Stimulated activated effector memory CD8-positive, alpha-beta T cell treated with anti-CD3 and anti-CD28 coated beads, Interleukin-12 subunit alpha, Interleukin-12 subunit beta, amount 100 ng/mL, for 72 hours (primary cell): Measurements from ENCODE around the gene LBR.
"Not testable (repeated sequence)": the region's sequence is repeated elsewhere in the genome, so short reads cannot be mapped to it uniquely, and the experiment has no call there.

Source experiments
- ATAC-seq: fragments of 150-1000 bp; cut with Tn5 transposase; 2 replicates; pipeline ENCODE4 v1.10.0; 2021
- DNase-seq, 2 donors: peaks; one replicate each; pipeline ENCODE4 v3.0.0; 2021 to 2022; ENCODE audit warnings: low spot score in 2 of 2
- H3K27ac Mint-ChIP-seq: one replicate; pipeline ENCODE4 v1.8.0; 2022; ENCODE audit warnings: mild to moderate bottlenecking, mixed read lengths
- H3K36me3 Mint-ChIP-seq: one replicate; pipeline ENCODE4 v1.8.0; 2022; ENCODE audit warnings: mild to moderate bottlenecking, mixed read lengths
- H3K4me1 Mint-ChIP-seq: one replicate; pipeline ENCODE4 v1.8.0; 2022; ENCODE audit warnings: mixed read lengths
- H3K4me3 Mint-ChIP-seq: one replicate; pipeline ENCODE4 v1.8.0; 2022; ENCODE audit warnings: mild to moderate bottlenecking, mixed read lengths
- H3K9me3 Mint-ChIP-seq: one replicate; pipeline ENCODE4 v1.8.0; 2022; ENCODE audit warnings: mixed read lengths

LBR gene

DNA sequence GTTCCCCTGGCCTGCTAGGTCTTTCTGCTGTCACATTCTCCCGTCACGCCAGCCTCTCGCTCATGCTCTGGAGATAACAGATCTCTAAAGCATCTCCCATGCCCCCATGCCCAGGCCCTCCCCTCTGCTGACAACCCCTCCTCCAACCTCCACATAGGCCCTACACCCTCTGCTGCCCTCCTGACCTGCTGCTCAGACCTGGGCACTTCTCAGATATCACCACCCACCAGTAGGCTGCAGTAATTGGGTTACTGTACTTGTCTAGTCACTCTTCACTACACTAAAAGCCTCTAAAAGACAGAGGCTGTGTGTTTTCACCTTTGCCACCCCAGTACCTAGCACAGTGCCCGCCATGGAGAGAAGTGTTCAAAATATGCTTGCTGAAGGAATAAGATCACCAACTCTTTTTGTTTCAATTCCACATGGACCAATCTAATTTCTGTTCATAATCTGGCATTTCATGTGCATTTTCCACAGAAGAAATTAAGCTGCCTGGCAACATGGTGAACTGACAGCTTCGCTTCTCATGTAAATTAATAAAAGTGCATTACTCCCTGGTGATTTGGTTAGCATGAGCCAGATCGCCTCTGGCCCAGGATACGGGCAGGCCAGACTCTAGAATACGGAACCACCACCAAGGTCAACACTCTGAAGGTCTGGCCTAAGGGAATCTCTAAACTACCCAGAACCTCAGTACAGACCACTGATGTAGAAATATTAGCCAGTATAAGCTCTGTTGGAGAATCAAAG lies 20.7 kb downstream of the LBR start:
- H3K4me3 Mint-ChIP-seq: no peak overlapping the region
- DNase-seq (no peak), ATAC-seq (no peak)
- H3K27ac Mint-ChIP-seq: peak overlapping the region; percentile 15
- H3K36me3 Mint-ChIP-seq: peaks cover 99% of the 10 kb centered on the region
- peaks cover 8% of the 10 kb centered on the region for H3K4me1 Mint-ChIP-seq
- H3K9me3 Mint-ChIP-seq: no peaks in the 10 kb centered on the region

DNA sequence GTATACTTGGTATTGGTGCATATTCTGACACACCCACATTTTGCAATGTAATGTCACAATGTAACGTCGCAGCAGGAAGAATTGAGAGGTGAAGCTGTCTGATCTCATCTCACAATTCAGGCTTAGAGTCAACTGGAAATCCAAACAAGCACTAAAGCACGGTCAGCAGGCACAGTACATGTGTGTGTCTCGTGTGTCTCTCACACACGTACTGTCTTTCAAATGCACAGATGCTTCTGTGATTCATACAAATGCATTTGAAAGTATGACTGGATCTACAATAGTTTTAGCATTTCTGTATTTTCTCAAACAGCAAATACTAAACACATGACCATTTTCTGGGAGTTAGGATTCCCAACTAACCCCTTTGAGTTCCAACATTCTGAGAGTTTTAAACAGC lies 26.9 kb downstream of the LBR start:
- no peak overlapping the region for H3K27ac Mint-ChIP-seq
- H3K36me3 Mint-ChIP-seq: peaks cover 89% of the 10 kb centered on the region
- no peak for DNase-seq
- H3K4me1 Mint-ChIP-seq: peaks cover under 1% of the 10 kb centered on the region
- no peak overlapping the region for H3K4me3 Mint-ChIP-seq
- no peaks in the 10 kb centered on the region for H3K9me3 Mint-ChIP-seq
- ATAC-seq: no peak

DNA sequence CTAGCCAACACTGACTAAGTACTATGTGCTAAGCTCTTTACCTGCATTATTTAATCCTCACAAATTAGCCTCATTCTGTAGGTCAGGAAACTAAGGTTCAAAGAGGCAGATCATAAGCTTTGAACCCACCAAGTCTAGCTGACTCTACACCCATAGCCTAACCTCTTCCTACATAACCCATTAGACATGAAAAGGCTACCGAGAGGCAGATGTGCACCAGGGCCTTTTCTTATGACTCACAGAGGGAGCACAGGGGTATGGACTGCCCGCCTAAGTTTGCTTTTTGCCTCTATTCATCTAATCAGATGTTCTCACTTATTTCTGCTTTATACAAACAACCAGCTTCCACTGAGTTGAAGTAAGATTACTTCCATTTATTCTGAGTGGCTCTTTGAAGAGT lies 31.5 kb downstream of the LBR start:
- Mint-ChIP-seq H3K4me3 (no peak overlapping the region), H3K9me3 (no peaks in the 10 kb centered on the region), H3K4me1 (peaks cover 6% of the 10 kb centered on the region), H3K27ac (peak overlapping the region; percentile 24), H3K36me3 (peaks cover 54% of the 10 kb centered on the region)
- DNase-seq (no peak), ATAC-seq (no peak)

DNA sequence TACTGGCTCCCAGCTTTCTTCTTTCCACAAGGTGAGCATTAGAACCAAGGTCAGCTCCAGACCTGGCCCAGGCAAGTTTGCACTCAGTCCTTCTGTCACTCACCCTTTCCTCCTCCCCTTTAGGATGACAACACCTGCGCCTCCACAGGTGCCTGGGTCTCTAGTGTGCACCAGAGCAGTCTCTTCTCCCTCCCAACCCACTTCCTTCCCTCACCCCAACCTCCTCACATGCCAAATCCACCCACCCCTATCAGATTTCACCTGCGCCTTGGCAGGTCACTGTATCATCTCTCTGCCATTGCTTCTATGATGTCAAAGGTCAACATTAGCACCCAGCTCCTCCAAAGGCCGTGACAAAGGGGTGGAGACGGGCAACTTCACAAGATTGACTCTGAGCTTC lies 38.0 kb downstream of the LBR start:
- DNase-seq: no peak
- Mint-ChIP-seq H3K4me3 (no peak overlapping the region), H3K4me1 (peaks cover 5% of the 10 kb centered on the region), H3K9me3 (no peaks in the 10 kb centered on the region), H3K36me3 (no peaks in the 10 kb centered on the region), H3K27ac (peak overlapping the region; percentile 5)
- ATAC-seq: no peak

DNA sequence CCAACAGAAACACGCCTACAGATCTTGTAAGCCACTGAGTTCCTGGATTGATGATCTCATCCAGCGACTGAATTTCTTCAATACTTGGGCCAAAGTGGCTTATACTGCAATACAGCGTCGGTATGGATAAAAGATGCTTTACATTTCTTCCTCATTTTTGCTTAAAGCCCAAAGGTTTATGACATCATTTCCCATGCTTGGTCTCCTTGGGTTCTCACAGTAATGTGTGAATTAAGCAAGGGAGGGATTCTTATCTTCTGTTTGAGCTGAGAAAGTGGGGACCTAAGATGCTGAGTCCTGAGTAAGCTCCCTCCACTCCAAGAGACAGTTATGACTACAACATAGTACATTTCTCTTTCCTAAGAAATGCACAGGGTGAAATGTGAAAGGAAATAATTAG lies 39.5 kb downstream of the LBR start:
- Mint-ChIP-seq H3K4me3 (no peak overlapping the region), H3K36me3 (no peaks in the 10 kb centered on the region), H3K9me3 (no peaks in the 10 kb centered on the region), H3K27ac (no peak overlapping the region), H3K4me1 (peaks cover 5% of the 10 kb centered on the region)
- no peak for ATAC-seq
- DNase-seq: no peak

DNA sequence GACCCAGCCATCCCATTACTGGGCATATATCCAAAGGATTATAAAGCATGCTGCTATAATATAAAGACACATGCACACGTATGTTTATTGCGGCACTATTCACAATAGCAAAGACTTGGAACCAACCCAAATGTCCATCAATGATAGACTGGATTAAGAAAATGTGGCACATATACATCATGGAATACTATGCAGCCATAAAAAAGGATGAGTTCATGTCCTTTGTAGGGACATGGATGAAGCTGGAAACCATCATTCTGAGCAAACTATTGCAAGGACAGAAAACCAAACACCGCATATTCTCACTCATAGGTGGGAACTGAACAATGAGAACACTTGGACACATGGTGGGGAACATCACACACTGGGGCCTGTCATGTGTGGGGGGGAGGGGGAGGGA lies 41.0 kb downstream of the LBR start:
- H3K36me3 Mint-ChIP-seq, H3K4me3 Mint-ChIP-seq, H3K4me1 Mint-ChIP-seq, H3K27ac Mint-ChIP-seq, DNase-seq, ATAC-seq, H3K9me3 Mint-ChIP-seq: not testable (repeated sequence)

DNA sequence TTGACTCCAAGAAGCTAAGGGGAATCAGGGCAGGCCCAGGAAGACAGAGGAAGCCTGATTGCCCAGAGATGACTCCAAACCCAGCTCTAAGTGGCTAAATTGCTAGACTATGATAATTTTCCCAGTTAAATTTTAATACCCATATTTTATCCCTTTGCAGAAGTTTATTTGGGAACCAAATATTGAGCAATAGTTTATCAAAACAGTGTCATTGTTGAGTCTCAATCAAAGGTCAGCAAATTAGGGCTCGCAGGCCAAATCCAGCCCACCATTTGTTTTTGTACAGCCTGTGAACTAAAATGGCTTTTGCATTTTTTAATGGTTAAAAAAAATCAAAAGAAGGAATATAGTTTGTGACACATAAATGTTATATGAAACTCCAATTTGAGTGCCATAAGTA lies 47.1 kb downstream of the LBR start:
- Mint-ChIP-seq H3K4me3 (no peak overlapping the region), H3K36me3 (no peaks in the 10 kb centered on the region), H3K27ac (no peak overlapping the region), H3K4me1 (no peaks in the 10 kb centered on the region), H3K9me3 (no peaks in the 10 kb centered on the region)
- DNase-seq: no peak
- no peak for ATAC-seq

DNA sequence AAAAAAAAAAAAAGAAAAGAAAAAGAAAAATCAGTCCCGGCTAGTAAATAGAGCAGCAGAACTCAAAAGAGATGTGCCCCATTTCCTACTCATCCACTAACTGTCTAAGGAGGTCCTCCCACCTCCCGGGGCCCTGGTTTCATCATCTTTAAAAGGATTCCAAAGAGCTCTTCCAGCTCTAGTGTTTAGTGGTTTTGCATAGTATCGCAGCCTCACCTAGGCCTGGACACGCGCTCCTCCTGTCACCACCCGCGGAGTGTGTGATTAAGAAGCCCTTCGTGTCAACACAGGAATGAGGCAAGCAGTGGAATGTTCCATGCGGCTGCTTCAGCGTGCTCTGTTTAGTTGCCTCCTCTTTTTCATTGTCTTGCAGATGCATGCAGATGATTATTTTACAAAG lies 49.0 kb downstream of the LBR start:
- Mint-ChIP-seq H3K36me3 (no peaks in the 10 kb centered on the region), H3K27ac (no peak overlapping the region)
- DNase-seq: no peak

DNA sequence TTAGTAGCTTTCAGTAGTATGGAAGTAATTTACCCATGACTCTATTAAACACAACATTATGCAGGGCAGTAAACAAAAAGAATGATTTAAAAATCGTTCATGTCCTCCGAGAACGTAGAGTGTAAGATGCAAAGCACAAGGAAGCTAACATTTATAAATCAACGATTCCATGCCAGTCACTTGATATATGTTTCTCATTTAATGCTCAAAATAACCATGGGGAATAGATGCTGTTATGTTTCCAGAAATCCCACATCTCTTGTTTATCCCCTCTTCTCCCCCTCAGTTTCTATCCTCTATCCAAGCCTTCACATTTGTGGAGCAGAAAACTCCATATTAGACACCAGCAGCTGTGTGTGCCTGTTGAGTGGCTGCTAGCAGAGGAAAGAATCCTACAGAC lies 52.8 kb downstream of the LBR start:
- no peaks in the 10 kb centered on the region for H3K36me3 Mint-ChIP-seq
- no peak overlapping the region for H3K4me3 Mint-ChIP-seq
- H3K9me3 Mint-ChIP-seq: no peaks in the 10 kb centered on the region
- ATAC-seq: no peak
- no peak for DNase-seq
- no peaks in the 10 kb centered on the region for H3K4me1 Mint-ChIP-seq
- no peak overlapping the region for H3K27ac Mint-ChIP-seq

More for the DNA sequence above, 49.0 kb downstream of the LBR start:
- Mint-ChIP-seq H3K9me3 (no peaks in the 10 kb centered on the region), H3K4me3 (no peak overlapping the region), H3K4me1 (no peaks in the 10 kb centered on the region)
- ATAC-seq: no peak

DNA sequence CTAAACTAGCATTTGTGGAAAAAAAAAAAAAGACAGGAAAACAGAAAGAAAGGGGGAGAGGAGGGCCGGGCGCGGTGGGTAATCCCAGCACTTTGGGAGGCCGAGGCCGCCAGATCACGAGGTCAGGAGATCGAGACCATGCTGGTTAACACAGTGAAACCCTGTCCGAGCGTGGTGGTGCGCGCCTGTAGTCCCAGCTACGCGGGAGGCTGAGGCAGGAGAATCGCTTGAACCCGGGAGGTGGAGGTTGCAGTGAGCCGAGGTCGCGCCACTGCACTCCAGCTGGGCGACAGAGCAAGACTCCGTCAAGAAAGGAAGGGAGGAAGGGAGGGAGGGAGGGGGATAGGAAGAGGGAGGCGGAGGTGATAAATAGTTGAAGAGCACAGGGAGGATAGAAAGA lies 54.7 kb downstream of the LBR start:
- ATAC-seq (no peak), DNase-seq (no peak)
- no peak overlapping the region for H3K4me3 Mint-ChIP-seq
- H3K27ac Mint-ChIP-seq: no peak overlapping the region
- no peaks in the 10 kb centered on the region for H3K9me3 Mint-ChIP-seq
- no peaks in the 10 kb centered on the region for H3K4me1 Mint-ChIP-seq
- no peaks in the 10 kb centered on the region for H3K36me3 Mint-ChIP-seq

DNA sequence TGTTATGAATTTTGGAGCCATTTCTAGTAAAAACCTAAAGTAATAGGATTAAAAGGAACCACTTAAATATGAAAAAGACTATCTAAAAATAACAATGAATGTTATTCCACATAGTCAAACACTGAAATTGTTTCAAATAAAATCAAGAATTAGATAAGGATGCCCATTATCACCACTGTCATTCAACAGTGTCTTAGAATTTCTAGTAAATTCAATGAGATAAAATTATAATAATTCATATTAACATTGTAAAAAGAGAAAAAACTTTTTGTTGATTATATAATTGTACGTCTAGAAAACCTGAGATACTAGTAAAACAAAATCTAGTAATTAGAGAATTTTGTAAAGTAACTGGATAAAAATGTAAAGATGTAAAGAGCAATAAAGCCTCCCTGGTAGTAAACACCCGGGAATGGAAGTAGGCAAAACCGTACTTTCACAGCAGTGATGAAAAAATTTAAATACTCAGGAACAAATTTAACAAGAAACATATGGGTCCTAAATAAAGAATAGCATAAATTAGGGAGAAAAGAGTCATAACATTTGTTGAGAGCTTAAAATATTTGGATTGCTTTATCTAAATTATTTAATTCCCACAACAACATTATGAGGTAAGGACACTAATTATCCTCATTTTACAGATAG lies 56.4 kb downstream of the LBR start:
- no peak for ATAC-seq

DNA sequence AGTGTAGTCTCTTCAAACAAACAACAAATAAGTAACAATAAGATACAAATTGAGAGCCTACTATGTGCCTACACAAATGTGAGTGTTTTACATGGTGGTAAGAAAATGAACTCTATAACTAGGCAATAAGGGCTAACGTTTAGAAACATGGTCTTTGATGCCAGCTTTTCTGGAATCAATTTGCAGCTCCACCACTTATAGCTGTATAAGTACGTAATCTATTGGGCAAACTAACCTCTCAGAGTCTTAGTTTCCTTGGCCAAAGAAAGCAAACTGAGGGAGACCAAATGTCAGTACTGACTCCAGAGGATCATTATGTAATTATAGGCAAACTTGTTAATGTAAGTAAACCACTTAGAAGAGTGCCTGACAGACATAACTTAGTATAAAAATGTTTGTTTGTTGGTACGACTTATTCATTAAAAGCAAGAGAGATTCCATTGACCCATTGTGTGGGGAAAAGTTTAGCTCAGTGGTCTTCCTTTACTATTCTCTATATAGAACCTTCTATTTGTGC lies 59.7 kb downstream of the LBR start:
- no peak for DNase-seq
- no peak overlapping the region for H3K4me3 Mint-ChIP-seq
- no peaks in the 10 kb centered on the region for H3K36me3 Mint-ChIP-seq
- no peaks in the 10 kb centered on the region for H3K4me1 Mint-ChIP-seq
- no peak for ATAC-seq
- no peak overlapping the region for H3K27ac Mint-ChIP-seq
- H3K9me3 Mint-ChIP-seq: no peaks in the 10 kb centered on the region

More for the DNA sequence above, 56.4 kb downstream of the LBR start:
- Mint-ChIP-seq H3K9me3 (no peaks in the 10 kb centered on the region), H3K36me3 (no peaks in the 10 kb centered on the region), H3K4me1 (no peaks in the 10 kb centered on the region), H3K4me3 (no peak overlapping the region), H3K27ac (no peak overlapping the region)
- no peak for DNase-seq

DNA sequence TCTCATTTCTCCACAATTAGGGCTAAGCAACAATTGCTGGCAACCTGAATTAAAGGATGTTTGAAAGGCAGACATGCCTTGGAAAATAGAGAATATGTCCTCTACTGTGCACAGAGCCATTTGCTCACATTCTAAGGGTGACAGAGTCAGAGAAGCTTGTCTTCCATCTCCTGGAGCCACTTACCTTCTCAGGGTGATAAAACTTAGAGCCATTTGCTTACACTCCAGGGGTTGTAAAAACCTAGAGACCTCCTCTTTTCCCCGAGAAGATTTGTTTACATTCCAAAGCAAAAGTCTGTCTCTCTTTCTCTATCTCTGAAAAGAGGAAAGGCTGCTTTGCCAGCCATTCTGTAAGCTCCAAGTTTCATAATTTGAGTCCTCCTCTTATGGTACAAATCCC lies 61.3 kb downstream of the LBR start:
- H3K4me1 Mint-ChIP-seq: no peaks in the 10 kb centered on the region

DNA sequence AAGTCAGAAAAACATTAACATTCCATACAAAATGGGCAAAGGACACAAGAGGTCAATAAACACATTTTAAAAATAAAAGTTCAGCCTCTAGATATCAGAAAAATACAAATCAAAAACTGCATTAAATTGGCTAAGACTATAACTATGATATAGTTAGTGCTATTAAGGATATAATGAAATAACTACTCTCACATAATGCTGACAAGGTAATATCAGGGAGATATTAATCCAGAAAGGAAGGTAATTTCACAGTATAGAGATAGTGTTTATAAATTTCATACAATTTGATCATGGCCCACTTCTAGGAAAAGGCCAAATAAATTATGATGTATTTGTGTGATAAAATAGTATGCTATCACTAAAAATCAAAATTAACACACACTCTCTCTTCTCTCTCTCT lies 61.8 kb downstream of the LBR start:
- ATAC-seq (no peak), DNase-seq (no peak)
- Mint-ChIP-seq H3K27ac (no peak overlapping the region), H3K4me1 (no peaks in the 10 kb centered on the region), H3K36me3 (no peaks in the 10 kb centered on the region), H3K9me3 (no peaks in the 10 kb centered on the region), H3K4me3 (no peak overlapping the region)

More for the DNA sequence above, 61.3 kb downstream of the LBR start:
- no peak for ATAC-seq
- no peak for DNase-seq
- Mint-ChIP-seq H3K36me3 (no peaks in the 10 kb centered on the region), H3K4me3 (no peak overlapping the region), H3K27ac (no peak overlapping the region), H3K9me3 (no peaks in the 10 kb centered on the region)

DNA sequence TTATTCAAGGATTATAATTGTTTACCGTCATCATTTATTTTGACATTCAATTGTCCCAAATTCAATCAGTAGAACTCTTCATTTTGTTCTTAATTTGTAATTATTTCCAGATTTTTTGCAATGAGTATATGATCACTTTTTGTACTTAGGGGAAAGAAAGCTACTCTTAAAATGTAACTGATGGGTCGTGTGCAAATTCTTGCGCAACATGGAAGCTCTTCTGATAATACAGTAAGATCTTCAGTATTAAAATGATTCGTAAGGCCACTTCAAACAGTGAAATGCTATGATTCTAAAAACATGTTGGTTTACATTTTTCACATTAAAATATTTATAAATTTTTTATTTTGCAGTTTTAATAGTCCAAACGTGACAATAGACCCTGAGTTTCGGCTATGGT lies 63.4 kb downstream of the LBR start:
- Mint-ChIP-seq H3K27ac (no peak overlapping the region), H3K36me3 (no peaks in the 10 kb centered on the region), H3K9me3 (no peaks in the 10 kb centered on the region), H3K4me3 (no peak overlapping the region), H3K4me1 (no peaks in the 10 kb centered on the region)
- DNase-seq (no peak), ATAC-seq (no peak)

DNA sequence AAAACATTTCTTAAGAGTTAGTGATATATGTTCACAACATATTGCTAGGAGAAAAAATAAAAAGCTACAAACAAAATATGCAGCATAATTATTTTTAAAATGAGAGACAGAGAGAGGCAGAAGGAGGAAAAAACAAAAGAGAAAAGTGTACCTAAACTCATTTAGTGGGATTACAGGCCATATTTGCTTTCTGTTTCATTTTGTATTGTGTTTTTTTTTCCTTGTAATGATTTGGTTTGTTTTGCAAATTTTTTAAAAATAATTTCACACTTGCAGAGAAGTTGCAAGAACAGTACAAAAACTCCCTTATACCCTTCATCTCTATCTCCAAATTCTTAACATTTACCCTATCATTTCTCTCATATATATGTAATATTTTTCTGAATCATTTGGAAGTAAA lies 65.0 kb downstream of the LBR start:
- no peaks in the 10 kb centered on the region for H3K4me1 Mint-ChIP-seq
- H3K36me3 Mint-ChIP-seq: no peaks in the 10 kb centered on the region
- ATAC-seq (no peak), DNase-seq (no peak)
- no peaks in the 10 kb centered on the region for H3K9me3 Mint-ChIP-seq
- no peak overlapping the region for H3K27ac Mint-ChIP-seq
- no peak overlapping the region for H3K4me3 Mint-ChIP-seq
